T-cell (primary cell): ENCODE results near the gene CRB3. TPM values are rescaled to one million over a fixed set of nuclear protein-coding genes. Genes with fewer than 3 reads are reported as not detected.

Experiments
- ATAC-seq, 4 experiments: fragments of 200-7000 bp in 3 of 4; fragments of 150-1000 bp in 1 of 4; cut with Tn5 transposase; replicated peaks in 1 of 4; 1 replicate in 3 of 4; 2 replicates in 1 of 4; pipeline ENCODE4 v1.10.0; 2021; ENCODE audit warnings: moderate library complexity in 3 of 4, mild to moderate bottlenecking in 2 of 4, moderate number of reproducible peaks in 1 of 4
- CTCF ChIA-PET, 2 donors: fragments of 300-600 bp; sonication (Branson Sonifier 250); formaldehyde crosslinking; loops; one replicate each; lab custom pipeline; 2022; ENCODE audit warnings: antibody characterized with exemption in 2 of 2; lab: Charles Lee
- POLR2A ChIA-PET, 2 donors: fragments of 300-600 bp; sonication (Branson Sonifier 250); formaldehyde crosslinking; loops; one replicate each; lab custom pipeline; 2022; ENCODE audit warnings: antibody characterized with exemption in 2 of 2; lab: Charles Lee
- DNase-seq, 35 experiments: peaks; one replicate each; pipeline versions ENCODE4 v3.0.0 to v3.0.0-alpha.2; 2013 to 2023
- H3K27ac ChIP-seq: one replicate; pipeline ENCODE4 v1.5.1; 2013; ENCODE audit warnings: low read length
- H3K27me3 ChIP-seq, 2 experiments: replicated peaks in 1 of 2; 1 replicate in 1 of 2; 2 replicates in 1 of 2; pipeline versions ENCODE4 v1.6.1 to v1.7.0; 2013; ENCODE audit warnings: low read length in 1 of 2, mixed read lengths in 1 of 2; ENCODE audit not compliant: control insufficient read depth in 2 of 2, insufficient read depth in 2 of 2; ENCODE audit errors: extremely low read depth in 1 of 2
- H3K36me3 ChIP-seq, 2 donors: 1 replicate in 1 of 2; 2 replicates in 1 of 2; pipeline versions ENCODE4 v1.6.1 to v1.7.0; 2013; ENCODE audit warnings: low read length in 1 of 2; ENCODE audit not compliant: control insufficient read depth in 2 of 2, insufficient read depth in 1 of 2; ENCODE audit errors: extremely low read depth in 1 of 2
- H3K4me1 ChIP-seq, 2 experiments: 1 replicate in 1 of 2; 2 replicates in 1 of 2; pipeline versions ENCODE4 v1.6.1 to v1.7.0; 2013; ENCODE audit warnings: low read length in 2 of 2, mixed read lengths in 1 of 2; ENCODE audit not compliant: insufficient read depth in 2 of 2, control insufficient read depth in 1 of 2; ENCODE audit errors: extremely low read depth in 1 of 2
- H3K4me3 ChIP-seq, 2 donors: 1 replicate in 1 of 2; 2 replicates in 1 of 2; pipeline versions ENCODE4 v1.5.1 to v1.7.0; 2013; ENCODE audit warnings: mild to moderate bottlenecking in 2 of 2, low read length in 1 of 2, moderate library complexity in 1 of 2; ENCODE audit not compliant: control insufficient read depth in 1 of 2; ENCODE audit errors: extremely low read depth in 1 of 2
- H3K9me3 ChIP-seq: 2 replicates; pipeline ENCODE4 v1.7.0; 2013
- H3K27ac Mint-ChIP-seq, 2 donors: one replicate each; pipeline ENCODE4 v1.8.0; 2020 to 2021; ENCODE audit warnings: mild to moderate bottlenecking in 2 of 2, mixed read lengths in 2 of 2
- H3K27me3 Mint-ChIP-seq, 2 donors: one replicate each; pipeline ENCODE4 v1.8.0; 2021 to 2022; ENCODE audit warnings: mixed read lengths in 2 of 2
- H3K36me3 Mint-ChIP-seq: one replicate; pipeline ENCODE4 v1.8.0; 2021; ENCODE audit warnings: mixed read lengths
- H3K4me1 Mint-ChIP-seq, 3 donors: one replicate each; pipeline ENCODE4 v1.8.0; 2020 to 2022; ENCODE audit warnings: mixed read lengths in 3 of 3, mild to moderate bottlenecking in 1 of 3
- H3K4me3 Mint-ChIP-seq, 3 donors: one replicate each; pipeline ENCODE4 v1.8.0; 2020 to 2022; ENCODE audit warnings: mild to moderate bottlenecking in 3 of 3, mixed read lengths in 3 of 3, moderate library complexity in 3 of 3
- H3K9me3 Mint-ChIP-seq, 3 donors: one replicate each; pipeline ENCODE4 v1.8.0; 2020 to 2022; ENCODE audit warnings: mixed read lengths in 3 of 3
- WGBS: methylation state at CpG from one replicate; pipeline ENCODE4 v1.1.5; 2013; ENCODE audit warnings: missing lambda C conversion rate; ENCODE audit not compliant: insufficient coverage; 5-methylcytosine and 5-hydroxymethylcytosine counted together
- total RNA-seq, 35 experiments: library from RNA in 6 of 35; stranded (reverse) in 6 of 35; fragments of 120-200 nt in 1 of 35; gene quantifications; one replicate each; pipeline versions ENCODE4 v1.2.1 to v1.2.4 and lab custom pipeline; 2013 to 2026

CRB3 gene
- total RNA-seq, 5 donors from 2014 or later (not counting 1 experiment from before 2014, with no cell fraction given): 5.7 to 6.5 (median 5.9) TPM

DNA sequence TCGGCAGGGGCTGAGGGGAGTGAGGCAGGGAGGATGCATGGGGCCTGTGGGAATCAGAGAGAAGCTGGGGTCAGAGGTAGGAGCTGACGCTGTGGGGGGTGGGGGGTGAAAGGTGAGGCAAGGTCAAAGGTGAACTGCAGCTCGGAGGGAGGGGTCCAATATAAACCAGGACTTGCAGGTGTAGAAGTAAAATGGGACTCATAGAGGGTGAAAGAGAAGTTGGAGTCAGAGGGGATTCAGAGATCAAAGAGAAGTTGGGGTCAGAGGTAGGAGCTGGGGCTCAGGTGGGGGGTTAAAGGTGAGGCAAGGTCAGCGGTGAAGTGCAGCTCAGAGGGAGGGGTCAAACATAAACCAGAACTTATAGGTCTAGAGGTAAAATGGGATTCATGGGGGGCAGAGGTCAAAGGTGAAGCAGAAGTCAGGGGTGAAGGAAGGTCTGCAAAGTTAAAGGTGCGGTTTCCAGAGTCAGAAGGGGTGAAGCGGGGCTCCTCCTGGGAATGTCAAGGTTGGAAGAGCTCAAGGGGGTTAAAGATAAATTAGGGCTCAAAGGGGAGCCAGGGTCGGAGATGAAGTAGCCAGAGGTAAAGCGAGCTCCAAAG is 30.5 kb downstream of the CRB3 start:
- CTCF ChIA-PET: interaction anchor here in 1 of 2 donors (0.7 kb wide), 1 partner anchor 160 kb away, joined by 3 read pairs; no protein-coding TSS in a partner anchor
- H3K9me3 Mint-ChIP-seq: peaks cover 0 to 9% (median 5%) of the 10 kb centered on the region in 3 donors
- no peak overlapping the region for H3K4me3 Mint-ChIP-seq
- H3K36me3 Mint-ChIP-seq: no peaks in the 10 kb centered on the region
- no peaks in the 10 kb centered on the region for H3K36me3 ChIP-seq
- H3K4me3 ChIP-seq: no peak overlapping the region
- no peak for DNase-seq
- peaks cover 6 to 13% (median 8%) of the 10 kb centered on the region in 3 donors for H3K4me1 Mint-ChIP-seq
- peaks cover 0 to 8% of the 10 kb centered on the region in 2 experiments for H3K4me1 ChIP-seq
- H3K27me3 ChIP-seq: no peaks in the 10 kb centered on the region
- ATAC-seq: no peak
- peaks cover 0 to 1% of the 10 kb centered on the region in 2 donors for H3K27me3 Mint-ChIP-seq
- no peak overlapping the region for H3K27ac Mint-ChIP-seq
- POLR2A ChIA-PET: no interaction called here
- WGBS: 90% methylated on average over 6 of the region's 8 CpGs
- no peaks in the 10 kb centered on the region for H3K9me3 ChIP-seq
- H3K27ac ChIP-seq: no peak overlapping the region

DNA sequence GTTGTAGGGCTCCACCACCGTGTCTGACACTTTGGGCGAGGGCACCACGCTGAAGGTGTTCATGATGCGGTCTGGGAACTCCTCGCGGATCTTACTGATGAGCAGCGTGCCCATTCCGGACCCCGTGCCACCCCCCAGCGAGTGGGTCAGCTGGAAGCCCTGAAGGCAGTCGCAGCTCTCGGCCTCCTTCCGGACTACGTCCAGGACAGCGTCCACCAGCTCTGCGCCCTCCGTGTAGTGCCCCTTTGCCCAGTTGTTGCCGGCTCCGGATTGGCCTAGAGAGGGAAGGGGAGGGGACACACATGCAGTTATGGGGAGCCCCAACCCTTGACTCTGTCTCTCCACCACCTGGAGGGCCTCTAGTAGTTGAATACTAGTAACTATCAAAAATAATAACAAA is 31.9 kb downstream of the CRB3 start:
- no peaks in the 10 kb centered on the region for H3K9me3 ChIP-seq
- Mint-ChIP-seq H3K27me3 (peaks cover 0 to 2% of the 10 kb centered on the region in 2 donors), H3K9me3 (peaks cover 0 to 9% (median 5%) of the 10 kb centered on the region in 3 donors), H3K4me3 (no peak overlapping the region), H3K36me3 (no peaks in the 10 kb centered on the region), H3K4me1 (peaks cover 0 to 5% (median 3%) of the 10 kb centered on the region in 3 donors), H3K27ac (no peak overlapping the region)
- 96% methylated on average over 10 of the region's 19 CpGs for WGBS
- ChIA-PET CTCF (no interaction called here), POLR2A (no interaction called here)
- H3K4me3 ChIP-seq: no peak overlapping the region
- H3K36me3 ChIP-seq: peaks cover 0 to 2% of the 10 kb centered on the region in 2 donors
- DNase-seq: no peak
- peaks cover 0 to 5% of the 10 kb centered on the region in 2 experiments for H3K27me3 ChIP-seq
- no peak for ATAC-seq
- H3K27ac ChIP-seq: no peak overlapping the region
- H3K4me1 ChIP-seq: no peaks in the 10 kb centered on the region

DNA sequence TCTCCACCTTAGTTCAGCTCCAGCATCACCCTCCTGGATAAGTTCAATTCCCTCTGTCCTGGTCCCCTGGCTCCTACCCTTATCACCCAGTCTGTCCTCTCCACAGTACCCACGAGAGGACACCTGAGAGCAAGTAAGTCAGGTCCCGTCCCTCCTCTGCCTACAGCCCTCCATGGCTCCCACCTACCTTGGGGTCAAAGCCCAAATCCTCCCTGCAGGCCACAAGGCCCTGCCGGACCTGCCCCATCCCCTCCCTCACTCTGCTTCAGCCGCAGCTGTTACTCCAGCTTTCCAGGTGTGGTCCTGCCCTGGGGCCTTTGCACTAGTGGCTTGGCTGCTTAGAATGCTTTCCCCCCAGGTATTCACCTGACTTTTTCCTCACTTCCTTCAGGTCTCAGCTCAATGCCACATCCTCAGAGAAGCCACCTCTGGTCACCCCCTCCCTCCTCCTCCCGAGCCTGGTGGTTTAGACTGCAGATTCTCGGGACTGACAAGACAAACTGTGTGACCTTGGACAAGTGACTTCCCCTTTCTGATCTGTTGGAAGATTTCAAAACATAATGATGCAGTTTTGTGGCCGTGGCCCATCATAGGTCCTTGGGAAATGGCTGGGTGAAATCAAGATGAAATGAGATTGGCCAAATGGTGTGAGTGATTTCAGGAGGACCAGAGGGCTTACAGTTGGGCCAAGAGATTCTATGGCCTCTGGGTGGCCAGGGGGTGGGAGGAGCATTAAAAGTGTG is 34.4 kb downstream of the CRB3 start:
- H3K27ac ChIP-seq: no peak overlapping the region
- Mint-ChIP-seq H3K9me3 (no peaks in the 10 kb centered on the region), H3K4me3 (no peak overlapping the region), H3K27me3 (peaks cover 4 to 8% of the 10 kb centered on the region in 2 donors), H3K4me1 (peaks cover 6 to 14% (median 14%) of the 10 kb centered on the region in 3 donors), H3K27ac (peak overlapping the region in 1 of 2 donors; percentile 58), H3K36me3 (no peaks in the 10 kb centered on the region)
- ATAC-seq (no peak), DNase-seq (no peak)
- H3K36me3 ChIP-seq: peaks cover 0 to 2% of the 10 kb centered on the region in 2 donors
- no peak overlapping the region for H3K4me3 ChIP-seq
- POLR2A ChIA-PET: no interaction called here
- H3K4me1 ChIP-seq: peaks cover 2 to 17% of the 10 kb centered on the region in 2 experiments
- 69% methylated on average over 5 of the region's 7 CpGs for WGBS
- CTCF ChIA-PET: interaction anchor here in 1 of 2 donors (0.7 kb wide), 1 partner anchor 20 kb away, joined by 4 read pairs; no protein-coding TSS in a partner anchor
- peaks cover 0 to 27% of the 10 kb centered on the region in 2 experiments for H3K27me3 ChIP-seq
- no peaks in the 10 kb centered on the region for H3K9me3 ChIP-seq

DNA sequence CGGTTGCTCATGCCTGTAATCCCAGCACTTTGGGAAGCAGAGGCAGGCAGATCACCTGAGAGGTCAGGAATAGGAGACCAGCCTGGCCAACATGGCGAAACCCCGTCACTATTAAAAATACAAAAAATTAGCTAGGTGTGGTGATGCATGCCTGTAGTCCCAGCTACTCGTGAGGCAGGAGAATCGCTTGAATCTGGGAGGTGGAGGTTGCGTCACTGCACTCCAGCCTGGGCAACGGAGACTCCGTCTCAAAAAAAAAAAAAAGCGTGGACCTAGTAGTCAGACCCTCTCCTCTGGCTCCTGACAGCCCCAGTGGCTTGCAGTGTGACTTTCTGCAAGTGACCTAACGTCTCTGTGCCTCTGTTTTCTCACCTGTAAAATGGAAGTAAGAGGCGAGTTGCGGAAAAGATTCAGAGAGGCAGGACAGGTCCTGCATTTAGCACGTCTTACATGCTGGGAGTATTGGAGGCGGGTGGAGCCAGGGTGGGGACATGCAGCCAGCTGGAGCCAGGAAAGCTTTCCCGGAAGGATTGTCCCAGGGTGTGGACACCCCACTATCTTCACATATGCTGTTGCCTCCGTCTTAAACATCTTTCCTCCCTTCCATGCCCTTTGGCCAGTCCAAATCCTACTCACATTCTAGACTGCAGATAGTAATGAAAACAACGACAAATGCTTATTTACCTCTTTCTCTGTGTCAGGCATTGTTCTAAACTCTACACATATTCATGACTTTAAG is 35.1 kb downstream of the CRB3 start:
- Mint-ChIP-seq H3K36me3 (no peaks in the 10 kb centered on the region), H3K27ac (no peak overlapping the region), H3K4me1 (peaks cover 6 to 17% (median 14%) of the 10 kb centered on the region in 3 donors), H3K9me3 (no peaks in the 10 kb centered on the region), H3K4me3 (no peak overlapping the region), H3K27me3 (peaks cover 4 to 12% of the 10 kb centered on the region in 2 donors)
- no peak overlapping the region for H3K27ac ChIP-seq
- peaks cover 0 to 2% of the 10 kb centered on the region in 2 donors for H3K36me3 ChIP-seq
- peaks cover 0 to 32% of the 10 kb centered on the region in 2 experiments for H3K27me3 ChIP-seq
- no peak overlapping the region for H3K4me3 ChIP-seq
- DNase-seq: no peak
- CTCF ChIA-PET: interaction anchor here in 1 of 2 donors (0.9 kb wide), 1 partner anchor 13 kb away, joined by 4 read pairs; no protein-coding TSS in a partner anchor
- no peaks in the 10 kb centered on the region for H3K9me3 ChIP-seq
- peaks cover 2 to 17% of the 10 kb centered on the region in 2 experiments for H3K4me1 ChIP-seq
- POLR2A ChIA-PET: no interaction called here
- WGBS: 92% methylated on average over 13 of the region's 17 CpGs
- no peak for ATAC-seq

DNA sequence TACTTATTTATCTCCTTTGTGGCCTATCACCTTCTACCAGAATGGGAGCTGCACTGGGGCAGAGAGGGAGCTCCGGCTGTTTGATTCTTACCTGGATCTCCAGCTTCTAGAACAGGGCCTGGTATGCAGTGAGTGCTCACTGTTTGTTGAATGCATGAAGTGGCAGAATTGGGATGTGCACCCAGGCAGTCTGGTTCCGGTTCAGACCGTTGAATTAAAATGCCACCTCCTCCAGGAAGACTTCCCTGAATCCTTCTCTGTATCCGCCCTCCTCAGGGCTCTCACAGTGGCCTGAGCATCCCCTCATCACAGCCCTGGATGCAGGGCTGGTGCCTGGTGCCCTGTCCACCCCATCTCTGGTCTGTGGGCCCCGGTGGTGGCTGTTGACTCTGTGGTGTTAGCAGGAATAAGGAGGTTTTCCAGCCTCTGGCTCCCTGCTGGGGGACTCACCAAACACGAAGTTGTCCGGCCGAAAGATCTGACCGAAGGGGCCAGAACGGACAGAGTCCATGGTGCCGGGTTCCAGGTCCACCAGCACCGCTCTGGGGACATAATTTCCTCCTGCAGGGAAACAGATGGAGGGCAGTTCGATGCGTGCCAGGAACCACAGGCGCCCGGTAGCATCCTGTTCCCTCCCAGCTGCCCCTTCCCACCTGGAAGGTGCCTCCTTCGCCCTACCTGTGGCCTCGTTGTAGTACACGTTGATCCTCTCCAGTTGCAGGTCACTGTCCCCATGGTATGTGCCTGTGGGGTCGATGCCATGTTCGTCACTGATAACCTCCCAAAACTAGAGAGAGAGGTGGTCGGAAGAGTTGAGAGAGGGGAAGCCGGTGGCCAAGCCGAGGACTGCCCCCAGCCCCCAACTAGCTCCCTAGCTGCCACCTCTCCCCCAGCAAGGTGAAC is 37.0 kb downstream of the CRB3 start:
- H3K4me1 Mint-ChIP-seq: peaks cover 6 to 24% (median 20%) of the 10 kb centered on the region in 3 donors
- ChIA-PET CTCF (interaction anchor here in 1 of 2 donors (0.6 to 0.7 kb wide), 2 partner anchors 52 to 102 kb away, joined by 4 to 6 read pairs; no protein-coding TSS in a partner anchor), POLR2A (interaction anchor here in 1 of 2 donors (0.6 to 1.2 kb wide), 2 partner anchors 10 to 38 kb away, joined by 3 to 6 read pairs; no protein-coding TSS in a partner anchor)
- Histone ChIP-seq H3K4me1 (peaks cover 2 to 24% of the 10 kb centered on the region in 2 experiments), H3K36me3 (peaks cover 0 to 2% of the 10 kb centered on the region in 2 donors), H3K27ac (no peak overlapping the region), H3K9me3 (no peaks in the 10 kb centered on the region), H3K4me3 (peak overlapping the region; percentile 38 to 54), H3K27me3 (peaks cover 0 to 37% of the 10 kb centered on the region in 2 experiments)
- no peaks in the 10 kb centered on the region for H3K9me3 Mint-ChIP-seq
- ATAC-seq (no peak), DNase-seq (no peak)
- 89% methylated on average over 14 of the region's 24 CpGs for WGBS
- peak overlapping the region; percentile 46 to 68 for H3K27ac Mint-ChIP-seq
- H3K27me3 Mint-ChIP-seq: peaks cover 4 to 12% of the 10 kb centered on the region in 2 donors
- no peaks in the 10 kb centered on the region for H3K36me3 Mint-ChIP-seq
- H3K4me3 Mint-ChIP-seq: peak overlapping the region; percentile 81 to 87 (median 83)
